Karpas-422 (cell line): ENCODE data around the gene C20orf173. TPM values are rescaled to one million over a fixed set of nuclear protein-coding genes. Genes with fewer than 3 reads are reported as not detected.
"Not testable (repeated sequence)": the region's sequence is repeated elsewhere in the genome, so short reads cannot be mapped to it uniquely, and the experiment has no call there.

Source experiments
- DNase-seq: peaks from one replicate; pipeline ENCODE4 v3.0.0-alpha.2; 2015
- H2AFZ ChIP-seq: fragments of 200-600 bp; sonication (generic); 2 replicates; pipeline ENCODE4 v1.6.1; 2014; ENCODE audit warnings: antibody characterized with exemption, low read length, mixed read lengths
- H3K27ac ChIP-seq: fragments of 200-600 bp; sonication (generic); 2 replicates; pipeline ENCODE4 v1.5.1; 2014; ENCODE audit warnings: mild to moderate bottlenecking, low read length, moderate library complexity
- H3K27me3 ChIP-seq: fragments of 200-600 bp; sonication (generic); 2 replicates; pipeline ENCODE4 v1.6.1; 2014; ENCODE audit warnings: low read length, mixed read lengths
- H3K36me3 ChIP-seq: fragments of 200-600 bp; sonication (generic); 2 replicates; pipeline ENCODE4 v1.6.1; 2014; ENCODE audit warnings: low read length, mixed read lengths; ENCODE audit not compliant: insufficient read depth
- H3K4me1 ChIP-seq: fragments of 200-600 bp; sonication (generic); 2 replicates; pipeline ENCODE4 v1.6.1; 2014; ENCODE audit warnings: mild to moderate bottlenecking, low read length, mixed read lengths
- H3K4me2 ChIP-seq: fragments of 200-600 bp; sonication (generic); 2 replicates; pipeline ENCODE4 v1.6.1; 2014; ENCODE audit warnings: low read length, low read depth, mild to moderate bottlenecking; ENCODE audit not compliant: poor library complexity, severe bottlenecking
- H3K4me3 ChIP-seq: fragments of 200-600 bp; sonication (generic); 2 replicates; pipeline ENCODE4 v1.5.1; 2014; ENCODE audit warnings: mild to moderate bottlenecking, antibody characterized with exemption, low read length, mixed read lengths
- H3K79me2 ChIP-seq: fragments of 200-600 bp; sonication (generic); 2 replicates; pipeline ENCODE4 v1.6.1; 2014; ENCODE audit warnings: mild to moderate bottlenecking, low read length, mixed read lengths
- H3K9ac ChIP-seq: fragments of 200-600 bp; sonication (generic); 2 replicates; pipeline ENCODE4 v1.6.0; 2014; ENCODE audit warnings: low read length
- H3K9me2 ChIP-seq: fragments of 200-600 bp; sonication (generic), shearing (Covaris generic); replicated peaks from 2 replicates; pipeline ENCODE4 v1.6.0; 2014; ENCODE audit warnings: mild to moderate bottlenecking, low read length, moderate library complexity; ENCODE audit not compliant: insufficient read depth
- H3K9me3 ChIP-seq: fragments of 300-700, 200-600 bp; sonication (generic); 2 replicates; pipeline ENCODE4 v1.6.1; 2014; ENCODE audit warnings: low read length, mixed read lengths
- H4K20me1 ChIP-seq: fragments of 200-600 bp; sonication (generic); 2 replicates; pipeline ENCODE4 v1.6.1; 2014; ENCODE audit warnings: mild to moderate bottlenecking, antibody characterized with exemption, low read length, low read depth; ENCODE audit not compliant: insufficient read depth
- total RNA-seq: library from RNA; depleted of rRNA; stranded (reverse); fragments of >200 nt; shearing (Covaris generic); gene quantifications from 2 replicates; pipeline ENCODE4 v1.2.3, GENCODE V29; 2014; ENCODE audit warnings: low replicate concordance

The C20orf173 gene
- total RNA-seq, 1 experiment from 2014 or later, result not detected

DNA sequence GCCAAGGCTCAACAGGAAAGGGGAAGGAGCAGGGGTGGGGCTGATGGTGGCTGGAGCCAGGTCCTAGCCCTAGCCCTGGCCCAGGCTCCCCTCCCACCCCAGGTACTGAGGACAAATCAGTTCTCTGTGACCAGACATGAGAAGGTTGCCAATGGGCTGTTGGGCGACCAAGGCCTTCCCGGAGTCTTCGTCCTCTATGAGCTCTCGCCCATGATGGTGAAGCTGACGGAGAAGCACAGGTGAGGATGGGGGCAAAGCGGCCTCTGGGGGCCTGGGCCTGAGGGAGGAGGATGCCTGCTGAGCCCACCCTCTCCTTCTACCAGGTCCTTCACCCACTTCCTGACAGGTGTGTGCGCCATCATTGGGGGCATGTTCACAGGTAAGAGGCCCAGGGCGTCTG is 27.4 kb upstream of the C20orf173 start:
- H3K79me2 ChIP-seq, result no peaks in the 10 kb centered on the region
- no peak overlapping the region for H3K9ac ChIP-seq
- H3K4me3 ChIP-seq, result no peak overlapping the region
- no peaks in the 10 kb centered on the region for H3K9me2 ChIP-seq
- 0 out of 2 replicates have a peak, but pooled peaks cover 4% of the 10 kb centered on the region for H3K36me3 ChIP-seq
- H3K27ac ChIP-seq, result no peak overlapping the region
- H2AFZ ChIP-seq, result no peak overlapping the region
- H3K27me3 ChIP-seq, result no peaks in the 10 kb centered on the region
- peaks cover 5% of the 10 kb centered on the region for H3K4me1 ChIP-seq
- no peak overlapping the region for H3K4me2 ChIP-seq
- DNase-seq, result no peak
- H3K9me3 ChIP-seq, result no peaks in the 10 kb centered on the region
- H4K20me1 ChIP-seq, result no peaks in the 10 kb centered on the region

DNA sequence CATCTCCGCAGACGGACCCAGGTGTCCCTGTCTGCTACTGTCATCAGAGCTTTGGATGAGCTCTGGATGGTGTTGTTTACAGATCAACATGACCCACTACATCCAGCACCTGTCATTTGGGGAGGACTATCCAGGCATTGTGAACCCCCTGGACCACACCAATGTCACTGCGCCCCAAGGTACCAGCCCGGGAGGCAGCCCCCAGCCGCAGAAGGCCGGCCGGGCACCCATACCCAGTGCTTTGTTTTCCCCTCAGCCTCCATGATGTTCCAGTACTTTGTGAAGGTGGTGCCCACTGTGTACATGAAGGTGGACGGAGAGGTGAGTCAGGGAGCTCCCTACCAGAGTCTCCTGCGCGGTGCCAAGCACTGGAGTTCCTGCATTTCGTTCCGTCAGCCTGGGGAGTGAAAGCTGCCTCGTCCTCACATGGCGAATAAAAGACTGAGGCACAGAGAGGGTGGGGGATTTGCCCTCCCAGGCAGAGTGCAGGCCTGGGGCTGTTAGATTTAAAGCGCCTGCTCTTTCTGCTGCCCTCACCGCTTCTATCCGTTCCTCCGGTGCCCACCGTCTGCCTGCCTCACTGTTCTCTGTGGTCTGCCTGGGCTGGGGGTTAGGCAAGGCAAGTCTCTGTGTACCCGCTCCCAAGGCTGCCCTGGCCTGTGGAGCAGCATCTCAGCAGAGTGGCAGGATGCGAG is 26.6 kb upstream of the C20orf173 start:
- H4K20me1 ChIP-seq, result no peaks in the 10 kb centered on the region
- no peak overlapping the region for H3K27ac ChIP-seq
- H3K9ac ChIP-seq, result no peak overlapping the region
- H3K79me2 ChIP-seq, result no peaks in the 10 kb centered on the region
- no peak for DNase-seq
- no peak overlapping the region for H3K4me2 ChIP-seq
- no peaks in the 10 kb centered on the region for H3K27me3 ChIP-seq
- H3K9me2 ChIP-seq, result no peaks in the 10 kb centered on the region
- no peaks in the 10 kb centered on the region for H3K4me1 ChIP-seq
- no peak overlapping the region for H2AFZ ChIP-seq
- H3K4me3 ChIP-seq, result no peak overlapping the region
- H3K36me3 ChIP-seq, result 0 out of 2 replicates have a peak, but pooled peaks cover 9% of the 10 kb centered on the region
- no peaks in the 10 kb centered on the region for H3K9me3 ChIP-seq

DNA sequence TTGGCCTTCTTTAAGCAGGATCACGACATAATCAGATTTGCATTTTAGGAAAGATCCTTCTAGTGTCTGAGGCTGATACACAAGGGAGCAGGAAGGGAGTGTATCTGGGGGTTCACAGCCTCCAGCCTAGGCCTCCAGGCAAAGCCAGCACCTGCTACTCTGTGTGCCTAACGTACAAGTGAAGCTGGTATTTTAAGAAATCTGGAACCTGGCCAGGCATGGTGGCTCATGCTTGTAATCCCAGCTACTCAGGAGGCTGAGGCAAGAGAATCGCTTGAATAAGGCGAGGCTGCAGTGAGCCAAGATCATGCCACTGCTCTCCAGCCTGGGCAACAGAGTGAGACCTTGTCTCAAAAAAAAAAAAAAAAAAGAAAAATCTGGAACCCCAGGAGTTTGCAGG is 26.0 kb upstream of the C20orf173 start:
- not testable (repeated sequence) for H2AFZ ChIP-seq, H3K79me2 ChIP-seq, H3K9me3 ChIP-seq, DNase-seq, H3K27ac ChIP-seq, H3K4me1 ChIP-seq, H4K20me1 ChIP-seq, H3K27me3 ChIP-seq, H3K36me3 ChIP-seq, H3K4me3 ChIP-seq, H3K9ac ChIP-seq, H3K9me2 ChIP-seq, H3K4me2 ChIP-seq

DNA sequence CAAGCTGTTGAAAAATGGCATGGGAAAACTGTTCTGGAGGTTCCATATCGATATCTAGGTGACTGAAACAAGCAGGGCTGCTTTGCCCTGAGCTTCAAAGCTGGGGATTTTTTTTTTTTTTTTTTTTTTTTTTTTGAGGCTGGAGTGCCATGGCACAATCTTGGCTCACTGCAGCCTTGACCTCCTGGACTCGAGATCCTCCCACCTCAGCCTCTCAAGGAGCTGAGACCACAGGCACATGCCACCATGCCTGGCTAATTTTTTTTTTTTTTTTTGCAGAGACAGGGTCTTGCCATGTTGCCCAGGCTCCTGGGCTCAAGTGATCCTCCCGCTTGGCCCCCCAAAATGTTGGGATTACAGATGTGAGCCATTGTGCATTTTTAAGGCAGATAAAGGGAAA is 23.5 kb upstream of the C20orf173 start:
- Histone ChIP-seq H3K4me1 (no peaks in the 10 kb centered on the region), H3K27ac (no peak overlapping the region), H3K4me2 (no peak overlapping the region), H3K4me3 (no peak overlapping the region), H3K9me2 (no peaks in the 10 kb centered on the region), H3K36me3 (peaks cover 17% of the 10 kb centered on the region; the same call in 1 of the 2 replicates), H3K9ac (no peak overlapping the region), H4K20me1 (no peaks in the 10 kb centered on the region), H3K9me3 (no peaks in the 10 kb centered on the region), H2AFZ (no peak overlapping the region), H3K79me2 (no peaks in the 10 kb centered on the region), H3K27me3 (no peaks in the 10 kb centered on the region)
- DNase-seq, result no peak

DNA sequence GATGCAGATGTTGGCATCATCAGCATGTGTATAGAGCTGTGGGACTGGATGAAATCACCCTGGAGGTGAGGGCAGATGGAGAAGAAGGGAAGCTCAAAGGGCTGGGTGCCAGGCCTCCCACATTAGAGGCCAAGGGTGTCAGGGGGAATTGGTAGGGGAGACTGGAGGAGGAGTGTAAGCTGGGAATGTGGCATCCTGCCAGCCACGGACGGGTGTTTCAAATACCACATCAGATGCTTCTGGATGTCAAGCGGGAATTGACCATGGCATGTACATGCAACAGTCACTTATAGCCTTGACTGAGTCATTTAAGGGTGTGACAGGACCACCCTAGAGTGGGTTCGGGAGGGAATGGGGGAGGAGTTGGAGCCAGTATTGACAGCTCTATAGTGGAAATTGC is 22.1 kb upstream of the C20orf173 start:
- no peak overlapping the region for H3K4me3 ChIP-seq
- no peak overlapping the region for H3K27ac ChIP-seq
- DNase-seq, result no peak
- H3K9me3 ChIP-seq, result no peaks in the 10 kb centered on the region
- no peaks in the 10 kb centered on the region for H3K4me1 ChIP-seq
- H3K9ac ChIP-seq, result no peak overlapping the region
- no peaks in the 10 kb centered on the region for H3K27me3 ChIP-seq
- H3K79me2 ChIP-seq, result no peaks in the 10 kb centered on the region
- H3K4me2 ChIP-seq, result no peak overlapping the region
- peaks cover 18% of the 10 kb centered on the region; the same call in 1 of the 2 replicates for H3K36me3 ChIP-seq
- no peaks in the 10 kb centered on the region for H4K20me1 ChIP-seq
- H3K9me2 ChIP-seq, result no peaks in the 10 kb centered on the region
- no peak overlapping the region for H2AFZ ChIP-seq

DNA sequence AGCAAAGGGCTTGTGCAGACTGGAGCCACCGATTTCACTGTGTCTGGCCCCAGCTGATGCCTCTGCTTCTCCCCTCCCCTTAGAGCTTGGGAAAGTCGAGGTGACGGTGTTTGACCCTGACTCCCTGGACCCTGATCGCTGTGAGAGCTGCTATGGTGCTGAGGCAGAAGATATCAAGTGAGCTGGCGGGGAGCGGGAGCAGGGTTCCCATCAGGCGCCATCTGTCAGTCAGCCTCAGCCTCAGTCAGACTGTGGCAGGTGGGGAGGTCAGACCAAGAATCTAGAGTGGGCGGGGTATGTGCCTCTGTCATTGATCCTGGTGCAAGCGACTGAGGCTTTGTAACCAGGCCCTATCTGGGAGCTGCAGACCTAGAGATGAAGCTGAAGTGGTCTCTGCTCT is 17.9 kb upstream of the C20orf173 start:
- Histone ChIP-seq H3K9me2 (no peaks in the 10 kb centered on the region), H3K4me1 (peaks cover 9% of the 10 kb centered on the region), H4K20me1 (no peaks in the 10 kb centered on the region), H3K36me3 (peaks cover 15% of the 10 kb centered on the region; the same call in 1 of the 2 replicates), H3K4me3 (no peak overlapping the region), H3K9me3 (no peaks in the 10 kb centered on the region), H3K27me3 (no peaks in the 10 kb centered on the region), H3K27ac (no peak overlapping the region), H3K4me2 (no peak overlapping the region), H3K79me2 (peaks cover 13% of the 10 kb centered on the region), H2AFZ (no peak overlapping the region), H3K9ac (no peak overlapping the region)
- DNase-seq, result no peak

DNA sequence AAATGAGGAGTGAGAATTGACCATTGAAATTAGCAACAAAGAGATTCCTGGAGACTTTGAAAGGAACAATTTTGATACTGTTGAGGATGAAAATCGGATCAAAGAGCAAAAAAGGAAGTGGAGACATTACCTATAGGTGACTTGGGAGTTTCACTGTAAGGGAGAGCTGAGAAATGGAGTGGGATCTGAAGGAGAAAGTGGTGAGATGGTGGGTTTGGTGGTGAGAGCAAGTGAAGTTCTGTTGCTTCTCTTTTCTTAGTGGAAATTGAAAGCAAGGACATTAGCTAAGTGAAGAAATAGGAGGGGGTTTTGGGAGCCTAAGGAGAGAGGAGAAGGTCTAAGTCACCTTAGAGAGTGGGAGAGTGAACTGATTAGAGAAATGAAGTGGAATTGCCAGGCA is 16.7 kb upstream of the C20orf173 start:
- no peak for DNase-seq
- H3K36me3 ChIP-seq, result peaks cover 9% of the 10 kb centered on the region; the same call in 1 of the 2 replicates
- no peaks in the 10 kb centered on the region for H3K9me3 ChIP-seq

DNA sequence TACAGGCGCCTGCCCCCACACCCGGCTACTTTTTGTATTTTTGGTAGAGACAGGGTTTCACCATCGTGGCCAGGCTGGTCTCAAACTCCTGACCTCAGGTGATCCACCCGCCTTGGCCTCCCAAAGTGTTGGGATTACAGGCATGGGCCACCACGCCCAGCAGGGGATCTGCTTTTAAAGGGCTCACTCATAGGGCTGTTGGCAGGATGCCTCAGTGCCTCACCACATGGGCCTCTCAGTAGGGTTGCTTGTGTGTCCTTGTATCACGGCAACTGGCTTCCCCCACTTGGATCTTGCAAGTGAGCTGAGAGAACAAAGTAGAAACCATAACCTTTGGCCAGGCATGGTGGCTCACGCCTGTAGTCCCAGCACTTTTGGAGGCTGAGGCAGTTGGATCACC is 15.5 kb upstream of the C20orf173 start:
- H3K27me3 ChIP-seq, H3K9ac ChIP-seq, H3K36me3 ChIP-seq, H3K27ac ChIP-seq, H2AFZ ChIP-seq, H3K4me2 ChIP-seq, H3K4me3 ChIP-seq, DNase-seq, H3K9me2 ChIP-seq, H3K9me3 ChIP-seq, H4K20me1 ChIP-seq: not testable (repeated sequence)
- H3K4me1 ChIP-seq, result peaks cover 30% of the 10 kb centered on the region
- peaks cover 17% of the 10 kb centered on the region for H3K79me2 ChIP-seq

More for the DNA sequence above, 16.7 kb upstream of the C20orf173 start:
- H2AFZ ChIP-seq, result no peak overlapping the region
- H3K4me1 ChIP-seq, result peaks cover 18% of the 10 kb centered on the region
- H3K9me2 ChIP-seq, result no peaks in the 10 kb centered on the region
- no peak overlapping the region for H3K9ac ChIP-seq
- H3K27ac ChIP-seq, result no peak overlapping the region
- no peak overlapping the region for H3K4me2 ChIP-seq
- H3K4me3 ChIP-seq, result no peak overlapping the region
- H3K27me3 ChIP-seq, result no peaks in the 10 kb centered on the region
- H4K20me1 ChIP-seq, result no peaks in the 10 kb centered on the region
- H3K79me2 ChIP-seq, result peaks cover 17% of the 10 kb centered on the region
